ENCODE measurements around the gene SPNS3. TPM values are rescaled to one million over a fixed set of nuclear protein-coding genes. Genes with fewer than 3 reads are reported as not detected.

Gene SPNS3
- polyA plus RNA-seq, 2 of the 4 experiments (the other 2 are of a cell fraction), result not detected

GRCh38 chr17:4536742-4537411 lies 103.1 kb downstream of the SPNS3 start (continued):
- TF ChIP-seq KDM1A (IDR thresholded peaks at IDR 0.05; ENCODE audit: low read depth), result no peak

Other genes with a start within 250 kb of the SPNS3 start
- gene ANKFY1, start 170.0 kb upstream of the SPNS3 start, polyA plus RNA-seq (2011; rRNA removed), result 51.7 and 63.3 TPM in 2 replicates
- gene ANKFY1, start 170.0 kb upstream of the SPNS3 start, polyA plus RNA-seq (2017; fragmentation: RNase III; extraction: RNeasy Plus Mini Kit Qiagen cat#74134 plus additional on column Dnase treatment), result 28.5 to 31.5 TPM (median 29.3 TPM) in 3 replicates
- gene UBE2G1, start 67.3 kb upstream of the SPNS3 start, polyA plus RNA-seq (2011; rRNA removed), result 100 and 117 TPM in 2 replicates
- 76.3 to 86.2 TPM (median 78.5 TPM) in 3 replicates for gene UBE2G1, start 67.3 kb upstream of the SPNS3 start, polyA plus RNA-seq (2017; fragmentation: RNase III; extraction: RNeasy Plus Mini Kit Qiagen cat#74134 plus additional on column Dnase treatment)
- 0.25 and 0.27 TPM in 2 replicates for gene SPNS2, start 64.9 kb downstream of the SPNS3 start, polyA plus RNA-seq (2011; rRNA removed)
- gene SPNS2, start 64.9 kb downstream of the SPNS3 start, polyA plus RNA-seq (2017; fragmentation: RNase III; extraction: RNeasy Plus Mini Kit Qiagen cat#74134 plus additional on column Dnase treatment), result 0.13 to 0.46 TPM (median 0.38 TPM) in 3 replicates
- 39.7 and 42.9 TPM in 2 replicates for gene MYBBP1A, start 121.4 kb downstream of the SPNS3 start, polyA plus RNA-seq (2011; rRNA removed)
- 95.0 to 103 TPM (median 95.1 TPM) in 3 replicates for gene MYBBP1A, start 121.4 kb downstream of the SPNS3 start, polyA plus RNA-seq (2017; fragmentation: RNase III; extraction: RNeasy Plus Mini Kit Qiagen cat#74134 plus additional on column Dnase treatment)
- gene GGT6, start 126.6 kb downstream of the SPNS3 start, polyA plus RNA-seq (2011; rRNA removed), result not detected in 2 replicates
- gene GGT6, start 126.6 kb downstream of the SPNS3 start, polyA plus RNA-seq (2017; fragmentation: RNase III; extraction: RNeasy Plus Mini Kit Qiagen cat#74134 plus additional on column Dnase treatment), result not detected in 3 replicates
- 0.05 and 0.07 TPM in 2 replicates for gene SMTNL2, start 150.6 kb downstream of the SPNS3 start, polyA plus RNA-seq (2011; rRNA removed)
- 0.06 to 0.21 TPM (median 0.10 TPM) in 3 replicates for gene SMTNL2, start 150.6 kb downstream of the SPNS3 start, polyA plus RNA-seq (2017; fragmentation: RNase III; extraction: RNeasy Plus Mini Kit Qiagen cat#74134 plus additional on column Dnase treatment)
- 0.12 and 0.15 TPM in 2 replicates for gene ALOX15, start 207.7 kb downstream of the SPNS3 start, polyA plus RNA-seq (2011; rRNA removed)
- 0.08 to 0.12 TPM in 2 of 3 replicates, not detected in the other for gene ALOX15, start 207.7 kb downstream of the SPNS3 start, polyA plus RNA-seq (2017; fragmentation: RNase III; extraction: RNeasy Plus Mini Kit Qiagen cat#74134 plus additional on column Dnase treatment)

Data from A549 (cell line).